HG03575 (cell line): ENCODE measurements around the gene CNPY2.
"Not testable (repeated sequence)": the region's sequence is repeated elsewhere in the genome, so short reads cannot be mapped to it uniquely, and the experiment has no call there.

ENCODE experiments used
- ATAC-seq: cut with Tn5 transposase; IDR thresholded peaks from one replicate; pipeline ENCODE4 v1.9.1; 2021; ENCODE audit not compliant: unreplicated experiment, insufficient number of reproducible peaks, low FRiP score; ENCODE audit errors: extremely low read depth

CNPY2 gene

DNA sequence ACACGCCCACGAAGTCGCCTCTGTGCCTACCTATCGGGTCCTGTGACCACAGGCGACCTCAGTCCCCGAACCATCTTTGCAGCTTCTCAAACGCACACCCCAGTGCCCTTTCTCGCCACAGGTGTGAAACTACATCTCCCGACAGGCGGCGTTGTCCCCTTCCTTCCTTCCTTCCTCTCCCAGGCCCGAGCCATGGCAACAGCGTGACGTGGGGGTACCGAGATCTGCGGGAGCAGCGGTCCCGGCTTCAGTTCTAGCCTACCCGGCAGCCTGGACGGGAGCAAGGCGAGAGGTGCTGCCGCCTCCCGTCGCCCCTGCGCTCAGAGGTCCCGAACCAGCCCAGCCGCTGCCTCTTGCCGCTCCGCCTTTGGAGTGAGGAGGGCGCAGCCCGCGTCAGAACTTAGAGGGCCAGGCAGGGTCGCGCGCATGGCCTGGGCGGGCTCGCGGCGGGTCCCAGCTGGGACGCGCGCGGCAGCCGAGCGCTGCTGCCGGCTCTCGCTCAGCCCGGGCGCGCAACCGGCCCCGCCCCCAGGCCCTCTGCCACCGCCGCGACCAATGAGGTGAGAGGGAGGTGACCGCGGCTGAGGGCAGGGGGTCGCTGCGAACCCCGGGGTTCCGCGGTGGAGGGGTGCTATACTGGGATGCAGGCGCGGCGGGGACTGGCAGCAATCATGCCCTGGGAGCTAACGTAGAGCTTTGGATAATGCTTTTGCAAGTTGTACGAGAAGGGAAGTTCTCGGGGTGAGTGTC lies 48.9 kb downstream of the CNPY2 start, which contains the start of gene COQ10A:
Gene COQ10A, plus strand, starts transcription at position 250 of the 750 bp plus-strand sequence. Its CDS starts 177 bp downstream, at position 427.
- ATAC-seq: no peak

DNA sequence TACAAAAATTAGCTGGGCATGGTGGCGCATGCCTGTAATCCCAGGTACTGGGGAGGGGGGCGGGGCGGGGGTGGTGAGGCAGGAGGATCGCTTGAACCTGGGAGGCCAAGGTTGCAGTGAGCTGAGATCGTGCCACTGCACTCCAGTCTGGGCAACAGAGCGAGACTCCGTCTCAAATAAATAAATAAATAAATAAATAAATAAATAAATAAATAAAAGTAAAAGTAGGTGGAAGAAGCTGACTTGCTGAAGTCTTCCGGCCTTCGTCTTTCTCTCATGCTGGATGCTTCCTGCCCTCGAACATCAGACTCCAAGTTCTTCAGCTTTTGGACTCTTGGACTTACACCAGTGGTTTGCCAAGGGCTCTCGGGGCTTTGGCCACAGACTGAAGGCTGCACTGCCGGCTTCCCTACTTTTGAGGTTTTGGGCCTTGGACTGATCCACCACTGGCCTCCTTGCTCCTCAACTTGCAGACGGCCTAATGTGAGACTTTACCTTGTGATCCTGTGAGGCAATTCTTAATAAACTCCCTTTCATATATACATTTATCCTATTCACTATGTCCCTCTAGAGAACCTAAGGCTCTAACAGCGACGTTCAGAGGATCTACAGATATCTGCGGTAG lies 49.6 kb downstream of the CNPY2 start:
- not testable (repeated sequence) for ATAC-seq

DNA sequence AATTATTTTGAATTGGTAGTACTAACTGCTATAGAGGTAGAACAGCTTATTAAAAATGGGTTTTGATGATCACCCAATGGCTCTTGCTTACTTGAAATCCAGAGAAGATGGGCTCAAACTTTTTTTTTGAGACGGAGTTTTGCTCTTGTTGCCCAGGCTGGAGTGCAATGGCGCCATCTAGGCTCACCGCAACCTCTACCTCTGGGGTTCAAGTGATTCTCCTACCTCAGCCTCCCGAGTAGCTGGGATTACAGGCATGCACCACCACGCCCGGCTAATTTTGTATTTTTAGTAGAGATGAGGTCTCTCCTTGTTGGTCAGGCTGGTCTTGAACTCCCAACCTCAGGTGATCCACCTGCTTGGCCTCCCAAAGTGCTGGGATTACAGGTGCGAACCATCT lies 52.8 kb downstream of the CNPY2 start:
- not testable (repeated sequence) for ATAC-seq

DNA sequence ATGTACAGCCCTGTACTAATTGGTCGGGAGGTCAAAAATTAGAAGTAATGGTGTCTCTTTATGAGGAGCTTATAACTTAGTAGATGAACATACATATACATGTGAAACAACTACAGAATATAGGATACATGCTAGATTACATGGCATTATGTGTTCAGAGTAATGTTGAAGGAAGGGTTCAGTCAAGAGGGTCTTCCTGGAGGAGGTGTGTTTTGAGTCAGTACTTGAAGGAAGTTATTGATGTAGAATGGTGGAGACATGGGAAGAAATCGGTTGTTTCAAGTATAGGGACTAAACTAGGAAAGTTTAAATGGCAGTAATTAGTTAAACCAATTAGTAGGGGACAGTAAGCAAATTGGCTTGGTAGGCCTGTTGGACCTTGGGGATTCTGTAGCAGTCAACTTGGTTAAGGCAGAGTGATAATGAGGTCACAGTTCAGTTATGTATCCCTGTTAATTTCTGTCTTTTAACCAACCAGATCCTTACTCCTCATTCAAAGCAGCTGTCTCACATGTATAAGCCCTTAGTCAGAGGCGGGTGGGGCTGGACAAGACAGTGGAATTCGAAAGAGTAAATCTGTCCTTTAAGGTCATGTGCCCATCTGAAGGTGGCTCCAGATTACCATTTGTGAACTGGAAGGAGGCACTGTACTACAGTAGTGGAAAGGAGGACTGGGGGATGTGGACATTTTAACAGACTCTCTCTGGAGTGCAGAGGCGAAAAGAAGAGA lies 54.1 kb downstream of the CNPY2 start:
- ATAC-seq: no peak

DNA sequence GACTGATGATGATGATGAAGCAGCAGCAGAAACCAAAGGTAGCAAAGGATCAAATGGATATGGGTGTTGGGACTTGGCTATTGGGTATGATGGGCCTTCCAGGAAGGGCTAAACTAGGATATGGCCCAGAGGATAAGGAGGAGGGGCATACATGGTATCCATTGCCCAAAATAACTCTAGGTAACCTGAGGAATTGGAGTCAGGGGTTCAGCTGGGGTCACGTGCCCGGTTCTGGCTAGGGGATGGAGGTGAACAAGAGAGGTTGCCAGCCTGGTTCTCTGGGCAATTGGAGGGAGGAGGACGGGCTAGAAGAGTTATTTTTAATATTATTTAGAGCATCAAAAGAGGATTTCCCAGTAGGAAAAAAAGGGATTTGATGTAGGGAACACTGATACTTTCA lies 54.9 kb downstream of the CNPY2 start:
- ATAC-seq: no peak

DNA sequence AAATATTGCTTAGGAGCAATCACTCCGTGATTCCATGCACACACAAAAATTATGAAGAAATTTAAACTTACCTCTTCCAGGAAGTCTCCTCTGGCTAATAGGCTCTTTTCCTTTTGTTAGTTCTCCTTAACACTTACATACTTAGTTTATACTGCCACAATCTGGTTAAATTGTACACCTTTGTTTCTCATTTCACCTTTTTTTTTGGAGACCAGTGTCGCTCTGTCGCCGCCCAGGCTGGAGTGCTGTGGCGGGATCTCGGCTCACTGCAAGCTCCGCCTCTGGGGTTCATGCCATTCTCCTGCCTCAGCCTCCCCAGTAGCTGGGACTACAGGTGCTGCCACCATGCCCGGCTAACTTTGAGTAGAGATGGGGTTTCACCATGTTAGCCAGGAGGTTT lies 55.4 kb downstream of the CNPY2 start:
- no peak for ATAC-seq
